Stimulated activated CD4-positive, alpha-beta T cell treated with anti-CD3 and anti-CD28 coated beads, Interleukin-2, amount 100 ng/mL, for 4 hours (primary cell): Measurements from ENCODE around the gene ANAPC2.

ENCODE experiments used
- DNase-seq: peaks from one replicate; pipeline ENCODE4 v3.0.0-alpha.2; 2020; ENCODE audit warnings: low read depth

ANAPC2 gene

DNA sequence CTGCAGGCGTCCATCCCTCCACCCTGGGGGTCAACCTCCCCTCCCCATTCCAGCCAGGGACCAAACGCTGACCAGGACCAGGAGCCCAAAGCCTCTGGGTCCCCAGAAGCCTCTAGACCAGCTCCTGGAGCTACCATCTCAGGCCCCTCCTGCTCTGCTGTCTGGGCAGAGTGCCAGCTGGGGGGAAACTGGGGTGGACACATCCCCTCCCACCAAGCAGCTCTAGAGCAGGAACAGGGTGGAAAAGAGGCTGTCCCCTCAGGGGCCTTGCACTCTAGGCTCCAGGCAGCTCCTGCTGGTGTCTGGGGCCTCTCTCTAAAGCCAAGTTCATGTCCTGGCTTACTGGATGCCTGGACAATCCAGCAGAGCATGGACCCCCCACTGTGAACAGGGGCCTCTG, 4.5 kb upstream of the ANAPC2 start:
- DNase-seq, result no peak

- no peak for DNase-seq
Observed at GRCh38 chr9:137192448-137192780, 4.1 kb upstream of the ANAPC2 start.

GRCh38 chr9:137191691-137192447, 3.5 kb upstream of the ANAPC2 start:
- DNase-seq, result no peak

- no peak for DNase-seq
Observed at GRCh38 chr9:137191245-137191644, 2.9 kb upstream of the ANAPC2 start.

DNA sequence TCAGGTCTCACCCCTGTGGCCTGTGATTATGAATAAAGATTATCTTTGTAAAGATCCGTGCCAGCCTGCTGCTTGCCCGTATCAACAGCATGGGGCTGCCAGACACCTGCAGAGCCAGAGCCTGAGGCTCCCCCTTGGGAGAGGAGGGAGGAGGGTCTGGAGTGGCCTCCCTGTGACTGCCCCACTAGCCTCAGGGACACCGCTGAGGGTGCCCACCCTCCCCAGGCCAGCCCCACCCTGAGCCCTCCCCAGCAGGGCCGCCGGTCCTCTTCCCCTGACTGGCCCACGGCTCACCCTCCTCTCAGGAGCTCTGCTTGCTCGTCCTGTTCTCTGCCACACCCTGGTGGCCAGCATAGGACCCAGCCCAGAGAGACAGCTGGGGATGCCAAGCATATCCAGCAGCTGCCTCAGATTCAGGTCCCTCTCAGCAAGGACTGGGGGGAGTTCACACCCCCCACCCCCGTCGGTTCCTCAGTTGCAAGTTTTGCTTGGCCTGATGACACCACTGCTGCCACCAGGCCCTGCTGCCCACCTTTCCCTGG, 2.0 kb upstream of the ANAPC2 start:
- no peak for DNase-seq

DNA sequence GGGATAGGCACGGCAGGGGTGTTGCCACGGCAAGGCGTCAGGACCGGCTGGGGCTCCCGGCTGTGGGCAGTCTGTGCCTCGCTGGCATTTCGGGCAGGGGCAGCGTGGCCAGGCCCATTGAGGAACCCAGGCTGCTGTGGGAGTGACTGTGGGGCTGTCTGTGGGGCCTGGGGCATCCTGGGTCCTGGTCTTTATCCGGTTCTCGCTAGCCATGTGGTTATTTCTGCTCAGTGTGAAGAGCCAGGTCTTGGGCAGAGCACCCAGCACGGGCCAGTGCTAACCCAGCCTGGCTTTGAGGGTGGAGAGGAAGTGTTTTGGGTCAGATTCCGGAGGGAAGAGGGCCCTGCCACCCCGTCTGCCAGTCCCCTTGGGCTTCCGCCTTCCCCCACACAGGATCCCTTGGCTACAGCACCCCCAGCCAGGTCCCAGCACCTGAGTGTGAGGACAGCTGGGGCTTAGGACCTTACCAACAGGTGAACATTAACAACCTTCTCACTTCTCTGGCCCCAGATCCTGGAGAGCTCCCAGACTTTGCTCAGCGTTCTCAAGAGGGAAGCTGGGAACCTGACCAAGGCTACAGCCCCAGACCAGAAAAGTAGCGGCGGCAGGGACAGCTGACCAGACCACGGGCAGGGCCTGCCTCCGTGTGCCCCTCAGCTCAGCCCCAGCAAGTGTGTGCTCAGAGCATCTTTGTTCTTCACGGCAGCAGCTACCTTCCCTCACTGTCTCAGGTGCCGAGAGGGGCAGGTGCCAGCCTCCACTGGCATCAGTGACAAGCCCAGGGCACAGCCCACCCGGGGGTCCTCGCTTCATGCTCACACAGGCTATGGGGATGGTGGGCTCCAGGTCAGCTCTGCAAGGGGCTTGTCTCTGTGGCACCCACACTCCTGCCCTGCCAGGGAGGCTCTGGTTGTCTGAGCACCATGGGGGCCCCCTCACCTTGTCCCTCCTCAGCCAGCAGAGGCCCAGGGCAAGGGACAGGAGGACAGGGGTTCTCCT, 1.2 kb upstream of the ANAPC2 start:
- no peak for DNase-seq

DNA sequence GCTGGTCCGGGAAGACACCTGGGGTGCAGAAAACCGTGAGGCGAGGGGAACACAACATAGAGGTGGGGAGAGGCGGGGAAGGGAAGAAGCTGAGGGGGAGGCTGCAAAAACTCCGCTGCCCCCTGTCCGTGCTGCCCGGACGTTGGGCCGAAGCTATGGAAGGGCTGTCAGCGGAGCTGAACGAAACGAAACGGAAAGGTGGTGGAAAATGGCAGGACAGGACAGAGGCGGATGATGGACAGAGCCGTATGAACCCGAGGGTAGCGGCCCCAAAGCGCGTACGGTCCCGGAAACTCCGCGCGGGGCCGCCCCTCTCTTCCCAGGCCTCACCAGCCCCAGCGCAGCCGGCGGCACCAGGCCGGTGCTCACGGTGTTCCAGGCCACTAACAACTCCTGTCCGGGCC, 272 bp downstream of the ANAPC2 start:
- no peak for DNase-seq

- DNase-seq, result no peak
Observed at GRCh38 chr9:137187386-137187785, 974 bp downstream of the ANAPC2 start.

- no peak for DNase-seq
Observed at GRCh38 chr9:137186385-137186784, 2.0 kb downstream of the ANAPC2 start.

DNA sequence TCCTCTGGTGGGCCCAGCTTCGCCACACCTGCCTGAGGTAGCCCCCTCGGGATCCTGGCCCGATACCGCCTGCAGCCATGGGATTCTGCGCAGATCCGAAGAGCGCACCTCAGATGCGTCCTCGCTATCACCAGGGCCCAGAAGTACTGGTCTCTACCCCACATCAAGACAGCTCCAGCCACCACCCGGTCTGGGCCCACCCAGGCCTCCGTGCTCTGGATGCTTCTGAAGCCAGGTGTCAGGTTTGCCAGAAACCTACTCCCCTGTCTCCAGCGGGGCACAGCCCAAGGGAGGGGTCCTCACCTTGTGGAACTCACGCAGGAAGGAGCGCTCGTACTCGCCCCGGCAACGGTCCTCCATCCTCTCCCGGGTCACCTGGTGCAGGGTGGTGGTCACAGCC, 2.4 kb downstream of the ANAPC2 start:
- DNase-seq, result no peak

GRCh38 chr9:137184881-137185660, 3.3 kb downstream of the ANAPC2 start:
- DNase-seq, result no peak

- DNase-seq, result no peak
Observed at GRCh38 chr9:137183980-137184595, 4.3 kb downstream of the ANAPC2 start.

DNA sequence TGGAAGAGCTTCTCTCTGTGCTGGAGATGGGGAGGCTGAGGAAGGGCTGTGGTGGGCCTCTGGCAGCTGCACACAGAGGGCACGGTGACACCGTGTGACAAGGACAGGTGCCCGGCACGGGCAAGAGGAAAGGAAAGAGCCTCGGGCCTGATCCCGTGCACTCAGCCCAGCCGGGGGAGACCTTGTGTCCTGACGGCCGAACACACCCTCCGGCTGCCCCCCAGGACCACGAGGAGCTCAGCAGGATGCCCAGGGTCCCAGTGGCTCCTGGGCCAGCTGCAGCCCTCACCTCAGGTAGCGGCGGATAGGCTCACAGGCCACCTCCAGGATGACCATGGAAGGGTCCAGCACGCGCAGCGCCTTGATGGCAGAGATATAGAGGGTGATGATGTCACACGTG, 5.5 kb downstream of the ANAPC2 start:
- DNase-seq, result no peak

GRCh38 chr9:137181680-137182079, 6.7 kb downstream of the ANAPC2 start:
- no peak for DNase-seq

- DNase-seq, result no peak
Observed at GRCh38 chr9:137180491-137180890, 7.9 kb downstream of the ANAPC2 start.

DNA sequence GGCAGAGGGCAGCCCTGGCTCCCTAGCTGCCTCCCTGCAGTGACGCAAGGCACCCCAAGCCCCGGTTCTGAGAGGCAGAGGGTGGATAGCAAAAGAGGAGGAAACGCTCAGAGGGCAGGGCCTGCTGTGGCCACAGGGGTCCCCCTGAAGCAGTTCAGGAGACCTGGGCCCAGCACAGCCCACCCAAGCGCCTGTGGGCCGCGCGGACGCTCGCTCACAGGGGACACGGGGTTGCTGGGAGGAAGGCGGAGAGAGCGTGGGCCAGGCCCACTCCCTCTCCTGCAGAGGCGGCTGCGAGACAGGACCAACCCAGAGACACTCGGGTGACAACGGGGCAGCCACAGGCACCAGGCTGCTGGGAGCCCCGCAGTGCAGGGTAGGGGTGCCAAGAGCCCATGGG, 8.6 kb downstream of the ANAPC2 start:
- no peak for DNase-seq

GRCh38 chr9:137178939-137179630, 9.3 kb downstream of the ANAPC2 start:
- DNase-seq, result no peak

- no peak for DNase-seq
Observed at GRCh38 chr9:137178201-137178938, 10.0 kb downstream of the ANAPC2 start.

DNA sequence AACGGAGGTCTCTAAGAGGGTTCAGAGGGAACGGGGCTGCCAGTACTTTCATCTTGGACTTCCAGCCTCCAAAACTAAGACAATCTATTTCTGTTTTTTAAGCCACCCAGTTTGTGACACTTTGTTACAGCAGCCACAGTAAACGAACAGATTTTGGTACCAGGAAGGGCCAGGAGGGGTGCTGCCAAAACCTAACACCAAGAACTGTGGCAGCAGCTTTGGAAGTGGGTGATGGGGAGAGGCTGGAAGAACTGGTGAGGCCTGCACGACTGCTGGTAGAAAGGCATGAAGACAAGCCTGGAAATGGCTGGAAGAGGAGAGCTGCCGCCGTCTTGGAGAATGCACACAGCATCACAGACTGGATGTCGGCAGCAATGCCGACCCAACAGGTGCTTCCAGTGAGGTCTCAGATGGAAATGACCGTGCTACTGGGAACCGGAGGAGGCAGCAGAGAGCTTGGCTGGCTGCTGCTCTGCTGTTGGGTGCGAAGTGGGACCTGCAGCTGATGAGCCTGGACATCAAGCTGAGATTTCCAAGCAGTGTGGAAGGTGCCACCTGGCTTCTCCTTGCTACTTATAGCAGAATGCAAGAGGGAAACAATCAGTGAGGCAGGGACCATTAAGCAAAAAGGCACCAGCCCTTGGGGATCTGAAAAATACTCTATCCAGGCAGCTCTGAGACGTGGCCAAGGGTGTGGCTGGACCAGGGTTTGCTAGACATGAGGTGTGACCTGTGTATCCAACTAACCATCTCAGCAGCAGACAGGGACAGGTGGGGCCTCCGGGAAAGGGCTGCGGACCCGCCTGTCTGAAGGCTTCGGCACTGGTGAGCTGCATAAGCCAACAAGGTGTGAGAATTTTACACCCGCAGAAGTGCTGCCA, 11.8 kb downstream of the ANAPC2 start:
- no peak for DNase-seq
